Measurements from ENCODE around the gene HAS3. TPM values are rescaled to one million over a fixed set of nuclear protein-coding genes. Genes with fewer than 3 reads are reported as not detected.

The HAS3 gene
- total and polyA plus RNA-seq, 5 donors = 0.18 to 0.89 (median 0.50) TPM

- WGBS = 80% methylated on average over 6 of the region's 6 CpGs
- Histone ChIP-seq H3K4me1 (ENCODE audit: control insufficient read depth, insufficient read depth, low read length) (peaks cover 8% of the 10 kb centered on the region), H3K27ac (ENCODE audit: low read length) (no peak overlapping the region), H3K9me3 (ENCODE audit: control insufficient read depth, low read length) (no peaks in the 10 kb centered on the region), H3K4me3 (ENCODE audit: low read length) (no peak overlapping the region), H3K27me3 (ENCODE audit: control insufficient read depth, insufficient read depth) (no peaks in the 10 kb centered on the region)
- DNase-seq = no peak
- no peak for ATAC-seq
- intact Hi-C loops (cut with DNase I) = loop anchor here in 2 of 4 donors (5.0 to 10.0 kb wide), 2 partner anchors 207 to 214 kb away; no protein-coding TSS in a partner anchor
Observed at GRCh38 chr16:69111216-69111875, 5.9 kb downstream of the HAS3 start.

- H3K4me3 ChIP-seq (ENCODE audit: low read length) = no peak overlapping the region
- peaks cover 9% of the 10 kb centered on the region for H3K4me1 ChIP-seq (ENCODE audit: control insufficient read depth, insufficient read depth, low read length)
- H3K9me3 ChIP-seq (ENCODE audit: control insufficient read depth, low read length) = no peaks in the 10 kb centered on the region
- 86% methylated on average over 5 of the region's 5 CpGs for WGBS
- DNase-seq (no peak), ATAC-seq (no peak)
- H3K27me3 ChIP-seq (ENCODE audit: control insufficient read depth, insufficient read depth) = no peaks in the 10 kb centered on the region
- no peak overlapping the region for H3K27ac ChIP-seq (ENCODE audit: low read length)
- intact Hi-C loops (cut with DNase I) = loop anchor here in 2 of 4 donors (5.0 to 10.0 kb wide), 2 partner anchors 207 to 215 kb away; no protein-coding TSS in a partner anchor
Observed at GRCh38 chr16:69111876-69112230, 6.4 kb downstream of the HAS3 start.

GRCh38 chr16:69112285-69113129 lies 7.1 kb downstream of the HAS3 start:
- WGBS = 51% methylated on average over 6 of the region's 6 CpGs
- H3K4me3 ChIP-seq (ENCODE audit: low read length) = no peak overlapping the region
- intact Hi-C loops (cut with DNase I) = loop anchor here in 2 of 4 donors (5.0 to 10.0 kb wide), 2 partner anchors 208 to 215 kb away; no protein-coding TSS in a partner anchor
- peaks cover 7% of the 10 kb centered on the region for H3K4me1 ChIP-seq (ENCODE audit: control insufficient read depth, insufficient read depth, low read length)
- H3K9me3 ChIP-seq (ENCODE audit: control insufficient read depth, low read length) = no peaks in the 10 kb centered on the region
- H3K27ac ChIP-seq (ENCODE audit: low read length) = no peak overlapping the region
- DNase-seq = peak; percentile 59 to 81 (median 75)
- peak; percentile 52 to 68 for ATAC-seq
- no peaks in the 10 kb centered on the region for H3K27me3 ChIP-seq (ENCODE audit: control insufficient read depth, insufficient read depth)

- DNase-seq = no peak
- H3K27me3 ChIP-seq (ENCODE audit: control insufficient read depth, insufficient read depth) = no peaks in the 10 kb centered on the region
- no peak overlapping the region for H3K4me3 ChIP-seq (ENCODE audit: low read length)
- no peak for ATAC-seq
- intact Hi-C loops (cut with DNase I) = loop anchor here in 2 of 4 donors (5.0 to 10.0 kb wide), 2 partner anchors 208 to 216 kb away; no protein-coding TSS in a partner anchor
- WGBS = 95% methylated on average over 7 of the region's 7 CpGs
- H3K4me1 ChIP-seq (ENCODE audit: control insufficient read depth, insufficient read depth, low read length) = peaks cover 5% of the 10 kb centered on the region
- no peak overlapping the region for H3K27ac ChIP-seq (ENCODE audit: low read length)
- no peaks in the 10 kb centered on the region for H3K9me3 ChIP-seq (ENCODE audit: control insufficient read depth, low read length)
Observed at GRCh38 chr16:69113216-69113615, 7.8 kb downstream of the HAS3 start.

- DNase-seq (no peak), ATAC-seq (no peak)
- H3K27me3 ChIP-seq (ENCODE audit: control insufficient read depth, insufficient read depth) = no peaks in the 10 kb centered on the region
- 93% methylated on average over 25 of the region's 25 CpGs for WGBS
- intact Hi-C loops (cut with DNase I) = loop anchor here in 2 of 4 donors (5.0 to 10.0 kb wide), 2 partner anchors 210 to 217 kb away; no protein-coding TSS in a partner anchor
- H3K9me3 ChIP-seq (ENCODE audit: control insufficient read depth, low read length) = no peaks in the 10 kb centered on the region
- H3K4me1 ChIP-seq (ENCODE audit: control insufficient read depth, insufficient read depth, low read length) = peaks cover 6% of the 10 kb centered on the region
- H3K27ac ChIP-seq (ENCODE audit: low read length) = no peak overlapping the region
- H3K4me3 ChIP-seq (ENCODE audit: low read length) = no peak overlapping the region
Observed at GRCh38 chr16:69114346-69114975, 9.0 kb downstream of the HAS3 start.

- Histone ChIP-seq H3K27me3 (ENCODE audit: control insufficient read depth, insufficient read depth) (no peaks in the 10 kb centered on the region), H3K4me3 (ENCODE audit: low read length) (no peak overlapping the region), H3K27ac (ENCODE audit: low read length) (no peak overlapping the region), H3K4me1 (ENCODE audit: control insufficient read depth, insufficient read depth, low read length) (peaks cover 6% of the 10 kb centered on the region), H3K9me3 (ENCODE audit: control insufficient read depth, low read length) (no peaks in the 10 kb centered on the region)
- WGBS = 93% methylated on average over 6 of the region's 6 CpGs
- DNase-seq (no peak), ATAC-seq (no peak)
- intact Hi-C loops (cut with DNase I) = loop anchor here in 2 of 4 donors (5.0 to 10.0 kb wide), 2 partner anchors 210 to 218 kb away; no protein-coding TSS in a partner anchor
Observed at GRCh38 chr16:69114976-69115355, 9.5 kb downstream of the HAS3 start.

GRCh38 chr16:69115361-69115760 lies 9.9 kb downstream of the HAS3 start:
- peaks cover 6% of the 10 kb centered on the region for H3K4me1 ChIP-seq (ENCODE audit: control insufficient read depth, insufficient read depth, low read length)

GRCh38 chr16:69115837-69116236 lies 10.4 kb downstream of the HAS3 start:
- peaks cover 6% of the 10 kb centered on the region for H3K4me1 ChIP-seq (ENCODE audit: control insufficient read depth, insufficient read depth, low read length)
- no peak overlapping the region for H3K27ac ChIP-seq (ENCODE audit: low read length)
- no peak for DNase-seq
- no peaks in the 10 kb centered on the region for H3K27me3 ChIP-seq (ENCODE audit: control insufficient read depth, insufficient read depth)
- no peaks in the 10 kb centered on the region for H3K9me3 ChIP-seq (ENCODE audit: control insufficient read depth, low read length)
- WGBS = 67% methylated on average over 1 of the region's 1 CpG
- no peak overlapping the region for H3K4me3 ChIP-seq (ENCODE audit: low read length)
- ATAC-seq = no peak
- intact Hi-C loops (cut with DNase I) = loop anchor here in 1 of 4 donors (10.0 kb wide), 1 partner anchor 211 kb away; no protein-coding TSS in a partner anchor

More at GRCh38 chr16:69115361-69115760, 9.9 kb downstream of the HAS3 start:
- intact Hi-C loops (cut with DNase I) = loop anchor here in 1 of 4 donors (10.0 kb wide), 1 partner anchor 211 kb away; no protein-coding TSS in a partner anchor
- DNase-seq (no peak), ATAC-seq (no peak)
- Histone ChIP-seq H3K4me3 (ENCODE audit: low read length) (no peak overlapping the region), H3K27ac (ENCODE audit: low read length) (no peak overlapping the region), H3K27me3 (ENCODE audit: control insufficient read depth, insufficient read depth) (no peaks in the 10 kb centered on the region), H3K9me3 (ENCODE audit: control insufficient read depth, low read length) (no peaks in the 10 kb centered on the region)
- 95% methylated on average over 5 of the region's 5 CpGs for WGBS

- H3K4me3 ChIP-seq (ENCODE audit: low read length) = no peak overlapping the region
- intact Hi-C loops (cut with DNase I) = loop anchor here in 1 of 4 donors (10.0 kb wide), 1 partner anchor 212 kb away; no protein-coding TSS in a partner anchor
- no peaks in the 10 kb centered on the region for H3K9me3 ChIP-seq (ENCODE audit: control insufficient read depth, low read length)
- no peak for DNase-seq
- H3K4me1 ChIP-seq (ENCODE audit: control insufficient read depth, insufficient read depth, low read length) = peaks cover 6% of the 10 kb centered on the region
- H3K27ac ChIP-seq (ENCODE audit: low read length) = no peak overlapping the region
- WGBS = 67% methylated on average over 7 of the region's 7 CpGs
- ATAC-seq = no peak
- H3K27me3 ChIP-seq (ENCODE audit: control insufficient read depth, insufficient read depth) = no peaks in the 10 kb centered on the region
Observed at GRCh38 chr16:69116256-69116875, 10.9 kb downstream of the HAS3 start.

- no peak overlapping the region for H3K4me3 ChIP-seq (ENCODE audit: low read length)
- peak in 1 of 2 donors; percentile 52 for ATAC-seq
- no peaks in the 10 kb centered on the region for H3K27me3 ChIP-seq (ENCODE audit: control insufficient read depth, insufficient read depth)
- H3K27ac ChIP-seq (ENCODE audit: low read length) = no peak overlapping the region
- H3K9me3 ChIP-seq (ENCODE audit: control insufficient read depth, low read length) = no peaks in the 10 kb centered on the region
- no peak for DNase-seq
- intact Hi-C loops (cut with DNase I) = loop anchor here in 1 of 4 donors (10.0 kb wide), 1 partner anchor 212 kb away; no protein-coding TSS in a partner anchor
- H3K4me1 ChIP-seq (ENCODE audit: control insufficient read depth, insufficient read depth, low read length) = peaks cover 6% of the 10 kb centered on the region
- WGBS = 58% methylated on average over 6 of the region's 6 CpGs
Observed at GRCh38 chr16:69116906-69117305, 11.5 kb downstream of the HAS3 start.
